Hematopoietic multipotent progenitor cell treated with erythropoietin and hydrocortisone succinate and interleukin-3 and kit ligand, for 17 days (in vitro differentiated cells): Measurements from ENCODE around the gene GMEB2.
A peak's percentile ranks its signal among the peaks of the same experiment; 100 is the strongest.
"Not testable (repeated sequence)": the region's sequence is repeated elsewhere in the genome, so short reads cannot be mapped to it uniquely, and the experiment has no call there.

Source experiments
- DNase-seq: peaks from one replicate; pipeline ENCODE4 v3.0.0-alpha.2; 2015; ENCODE audit warnings: low spot score

GMEB2 gene, protein sequence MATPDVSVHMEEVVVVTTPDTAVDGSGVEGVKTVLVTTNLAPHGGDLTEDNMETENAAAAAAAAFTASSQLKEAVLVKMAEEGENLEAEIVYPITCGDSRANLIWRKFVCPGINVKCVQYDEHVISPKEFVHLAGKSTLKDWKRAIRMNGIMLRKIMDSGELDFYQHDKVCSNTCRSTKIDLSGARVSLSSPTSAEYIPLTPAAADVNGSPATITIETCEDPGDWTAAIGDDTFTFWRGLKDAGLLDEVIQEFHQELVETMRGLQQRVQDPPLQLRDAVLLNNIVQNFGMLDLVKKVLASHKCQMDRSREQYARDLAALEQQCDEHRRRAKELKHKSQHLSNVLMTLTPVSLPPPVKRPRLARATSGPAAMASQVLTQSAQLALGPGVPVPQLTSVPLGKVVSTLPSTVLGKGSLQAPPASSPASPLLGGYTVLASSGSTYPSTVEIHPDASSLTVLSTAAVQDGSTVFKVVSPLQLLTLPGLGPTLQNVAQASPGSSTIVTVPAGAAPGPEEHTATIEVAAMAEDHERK

GRCh38 chr20:63626424-63627128 lies at the start of gene GMEB2:
Gene GMEB2 (minus strand): TSS chr20:63627101. CDS start chr20:63619397, 7,704 bp downstream.
- no peak for DNase-seq

DNA sequence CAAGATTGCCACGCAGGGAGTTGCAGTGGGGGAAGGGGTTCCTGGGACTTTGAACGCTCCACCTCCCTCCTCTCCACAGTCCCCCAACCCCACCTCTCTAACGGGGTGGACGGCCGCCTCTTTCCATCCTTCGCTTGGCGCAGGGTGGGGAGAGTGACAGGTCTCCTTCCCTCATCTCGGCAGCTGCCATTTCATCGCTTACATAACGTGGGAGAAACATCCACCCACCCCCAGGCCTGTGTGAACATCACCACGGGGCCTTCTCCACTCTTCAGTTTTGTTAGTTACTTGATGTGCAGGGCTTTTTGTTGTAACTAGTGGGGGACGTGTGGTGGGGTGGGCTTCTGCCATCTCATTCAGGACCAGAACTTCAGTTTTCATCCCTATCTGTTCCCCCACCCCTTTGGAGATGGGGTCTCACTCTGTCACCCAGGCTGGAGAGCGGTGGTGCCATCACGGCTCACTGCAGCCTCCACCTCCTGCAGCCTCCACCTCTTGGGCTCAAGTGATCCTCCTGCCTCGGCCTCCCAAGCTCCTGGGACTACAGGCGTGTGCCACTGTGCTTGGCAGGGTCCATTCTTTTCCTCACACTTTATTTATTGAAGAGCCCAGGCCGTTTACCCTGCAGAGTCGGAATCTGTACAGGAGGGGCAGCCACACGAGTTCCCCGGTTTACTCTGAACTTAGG lies 48.9 kb upstream of the GMEB2 start:
- no peak for DNase-seq

DNA sequence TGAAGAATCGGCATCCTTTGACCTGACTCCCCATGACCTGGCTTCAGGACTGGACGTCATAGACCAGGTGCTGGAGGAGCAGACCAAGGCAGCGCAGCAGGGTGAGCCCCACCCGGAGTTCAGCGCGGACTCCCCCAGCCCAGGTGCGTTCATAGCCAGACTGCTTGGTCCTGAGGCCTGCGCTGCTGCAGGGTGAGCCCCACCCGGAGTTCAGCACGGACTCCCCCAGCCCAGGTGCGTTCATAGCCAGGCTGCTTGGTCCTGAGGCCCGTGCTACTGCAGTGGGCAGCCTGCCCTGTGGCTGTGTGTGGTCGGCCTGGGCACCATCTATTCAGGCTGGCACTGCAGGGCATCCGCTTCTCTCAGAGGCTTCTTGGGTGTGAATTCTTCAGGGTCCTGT lies 47.0 kb upstream of the GMEB2 start:
- no peak for DNase-seq

- no peak for DNase-seq
Measured at GRCh38 chr20:63672666-63673065, 45.8 kb upstream of the GMEB2 start.

DNA sequence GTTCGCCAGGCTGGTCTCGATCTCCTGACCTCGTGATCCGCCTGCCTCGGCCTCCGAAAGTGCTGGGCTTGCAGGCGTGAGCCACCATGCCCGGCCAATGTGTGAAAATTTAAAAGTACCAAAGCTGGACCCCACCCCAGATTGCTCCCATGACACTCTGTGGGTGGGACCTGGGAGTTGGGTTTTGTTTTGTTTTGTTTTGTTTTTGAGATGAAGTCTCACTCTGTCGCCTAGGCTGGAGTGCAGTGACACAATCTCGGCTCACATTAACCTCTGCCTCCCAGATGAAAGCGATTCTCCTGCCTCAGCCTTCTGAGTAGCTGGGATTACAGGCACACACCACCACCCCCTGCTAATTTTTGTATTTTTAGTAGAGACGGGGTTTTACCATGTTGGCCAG lies 44.8 kb upstream of the GMEB2 start:
- DNase-seq = not testable (repeated sequence)

DNA sequence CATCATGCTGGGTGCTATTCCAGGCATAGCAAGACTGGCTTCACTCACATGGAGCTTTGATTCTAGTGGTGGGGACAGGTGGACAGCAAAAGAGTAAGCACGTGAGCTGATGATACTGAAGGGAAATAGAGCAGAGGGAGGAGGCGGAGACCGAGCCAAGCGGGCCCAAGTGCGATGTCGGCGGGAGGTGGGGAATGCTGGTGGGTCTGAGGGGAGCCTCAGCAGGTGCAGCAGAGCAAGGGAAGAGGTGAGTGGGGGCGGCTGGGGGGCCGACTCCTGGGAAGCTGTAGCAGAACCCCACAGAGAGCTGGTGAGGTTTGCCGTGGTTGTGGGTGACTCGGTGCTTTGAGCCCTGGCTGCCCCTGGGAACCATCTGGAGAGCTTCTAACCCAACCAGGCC lies 41.5 kb upstream of the GMEB2 start:
- no peak for DNase-seq

DNA sequence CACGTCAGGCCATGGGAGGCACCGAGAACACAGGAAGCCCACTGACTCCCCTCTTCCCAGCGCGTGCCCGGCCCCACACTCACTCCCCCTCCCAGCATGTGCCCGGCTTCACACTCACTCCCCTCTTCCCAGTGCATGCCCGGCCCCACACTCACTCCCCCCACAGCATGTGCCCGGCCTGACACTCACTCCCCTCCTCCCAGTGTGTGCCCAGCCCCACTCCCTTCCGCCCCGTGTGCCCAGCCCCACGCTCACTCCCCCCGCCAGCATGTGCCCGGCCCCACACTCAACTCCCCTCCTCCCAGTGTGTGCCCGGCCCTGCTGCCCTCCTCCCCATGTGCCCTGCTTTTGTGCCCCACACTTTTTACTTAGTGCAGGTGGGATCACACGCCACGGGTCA lies 41.0 kb upstream of the GMEB2 start:
- no peak for DNase-seq

GRCh38 chr20:63665708-63666107 lies 38.8 kb upstream of the GMEB2 start:
- no peak for DNase-seq

GRCh38 chr20:63664861-63665594 lies 38.1 kb upstream of the GMEB2 start:
- DNase-seq = no peak

- DNase-seq = no peak
Measured at GRCh38 chr20:63664143-63664851, 37.4 kb upstream of the GMEB2 start.

DNA sequence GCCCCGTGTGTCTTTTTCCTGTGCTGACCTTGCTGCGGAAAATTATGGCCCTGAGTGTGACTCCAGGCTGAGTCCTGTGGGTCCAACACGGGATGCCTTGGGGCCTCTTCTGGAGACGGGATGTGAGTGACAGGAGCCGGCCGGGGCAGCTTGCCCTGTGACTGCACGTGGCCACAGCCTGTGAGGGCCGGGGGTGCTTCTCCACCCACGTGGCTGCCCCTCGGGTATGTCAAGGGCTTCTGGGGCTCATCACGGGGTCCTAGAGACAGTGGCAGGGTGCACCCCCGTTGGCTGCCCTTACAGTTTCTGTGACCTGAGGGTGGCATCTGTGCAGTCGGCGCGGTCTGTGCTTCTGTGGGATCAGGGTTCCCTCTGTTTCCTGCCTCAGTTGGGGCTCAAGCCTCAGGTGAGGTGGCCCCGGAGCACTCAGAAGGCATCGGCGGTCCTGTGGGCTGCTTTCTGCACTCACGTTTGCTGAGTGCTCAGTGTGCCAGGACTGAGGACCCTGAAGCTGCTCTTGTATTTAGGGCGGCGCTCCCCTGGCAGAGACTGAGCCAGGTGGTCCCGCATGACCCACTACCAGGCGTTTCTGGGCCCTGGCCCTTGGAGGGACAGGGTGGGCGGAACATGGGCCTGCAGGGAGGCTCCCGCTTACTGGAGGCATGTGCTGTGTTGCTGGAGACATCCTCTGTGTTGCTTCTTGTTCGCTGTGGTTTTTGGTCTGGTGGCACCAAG lies 36.6 kb upstream of the GMEB2 start:
- DNase-seq = no peak

- DNase-seq = no peak
Measured at GRCh38 chr20:63662813-63663189, 35.9 kb upstream of the GMEB2 start.

GRCh38 chr20:63661959-63662812 lies 35.3 kb upstream of the GMEB2 start:
- no peak for DNase-seq

- no peak for DNase-seq
Measured at GRCh38 chr20:63661108-63661507, 34.2 kb upstream of the GMEB2 start.

DNA sequence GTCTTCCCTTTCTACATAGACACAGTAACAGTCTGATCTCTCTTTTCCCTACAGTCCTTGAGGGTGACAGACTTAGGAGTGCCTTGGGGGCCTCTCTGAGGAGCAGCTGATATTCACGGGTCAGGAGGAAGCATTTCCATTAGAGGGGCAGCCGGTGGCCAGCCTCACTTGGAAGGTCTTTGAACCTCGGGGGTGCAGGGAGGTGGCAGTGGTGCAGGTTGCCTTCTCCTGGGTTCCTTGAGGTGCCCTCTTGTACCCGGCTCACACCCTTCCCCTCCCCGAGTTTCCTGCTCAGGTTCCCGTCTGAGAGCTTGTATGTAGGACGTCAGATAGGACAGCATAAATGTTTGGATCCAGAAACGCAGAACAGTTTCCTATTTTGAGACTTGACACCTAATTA lies 33.7 kb upstream of the GMEB2 start:
- DNase-seq = no peak

GRCh38 chr20:63660174-63660573 lies 33.3 kb upstream of the GMEB2 start:
- not testable (repeated sequence) for DNase-seq

- no peak for DNase-seq
Measured at GRCh38 chr20:63659370-63659769, 32.5 kb upstream of the GMEB2 start.

- no peak for DNase-seq
Measured at GRCh38 chr20:63658749-63659187, 31.9 kb upstream of the GMEB2 start.

- peak; percentile 93 for DNase-seq
Measured at GRCh38 chr20:63657937-63658748, 31.2 kb upstream of the GMEB2 start, which contains the start of gene RTEL1. Gene RTEL1 (plus strand): TSS chr20:63658312. CDS start chr20:63659403, 1,091 bp downstream.
